ENCODE data around the gene GRM7. TPM values are rescaled to one million over a fixed set of nuclear protein-coding genes. Genes with fewer than 3 reads are reported as not detected.

GRM7 gene
- total and polyA plus RNA-seq, 9 donors: 0.04 to 0.13 (median 0.10) TPM; not detected in 6

- no peaks in the 10 kb centered on the region for H3K9me3 ChIP-seq (replicated peaks; ENCODE audit: control insufficient read depth, low read depth, low read length)
- WGBS (ENCODE audit: insufficient coverage): no CpG with 5 or more reads among the region's 2 CpGs
- no peak overlapping the region for H3K27ac ChIP-seq (ENCODE audit: low read length)
- no peaks in the 10 kb centered on the region for H3K4me1 ChIP-seq (ENCODE audit: control insufficient read depth, insufficient read depth, low read length)
- no peaks in the 10 kb centered on the region for H3K27me3 ChIP-seq (ENCODE audit: control insufficient read depth, insufficient read depth, low read length)
- no peak overlapping the region for H3K4me3 ChIP-seq (ENCODE audit: low read length)
- DNase-seq: peak; percentile 10
- no peaks in the 10 kb centered on the region for H3K36me3 ChIP-seq (ENCODE audit: control insufficient read depth, insufficient read depth, low read length)
These were observed 712.4 kb downstream of the GRM7 start for GRCh38 chr3:7573330-7573729.

- no peaks in the 10 kb centered on the region for H3K4me1 ChIP-seq (ENCODE audit: control insufficient read depth, insufficient read depth, low read length)
- 83% methylated on average over 4 of the region's 5 CpGs for WGBS (ENCODE audit: insufficient coverage)
- no peaks in the 10 kb centered on the region for H3K36me3 ChIP-seq (ENCODE audit: control insufficient read depth, insufficient read depth, low read length)
- H3K9me3 ChIP-seq (replicated peaks; ENCODE audit: control insufficient read depth, low read depth, low read length): no peaks in the 10 kb centered on the region
- no peak overlapping the region for H3K4me3 ChIP-seq (ENCODE audit: low read length)
- DNase-seq: no peak
- no peaks in the 10 kb centered on the region for H3K27me3 ChIP-seq (ENCODE audit: control insufficient read depth, insufficient read depth, low read length)
- H3K27ac ChIP-seq (ENCODE audit: low read length): no peak overlapping the region
These were observed 713.5 kb downstream of the GRM7 start for GRCh38 chr3:7574435-7574834.

- Histone ChIP-seq H3K36me3 (ENCODE audit: control insufficient read depth, insufficient read depth, low read length) (no peaks in the 10 kb centered on the region), H3K27me3 (ENCODE audit: control insufficient read depth, insufficient read depth, low read length) (no peaks in the 10 kb centered on the region), H3K4me3 (ENCODE audit: low read length) (no peak overlapping the region), H3K9me3 (replicated peaks; ENCODE audit: control insufficient read depth, low read depth, low read length) (no peaks in the 10 kb centered on the region), H3K4me1 (ENCODE audit: control insufficient read depth, insufficient read depth, low read length) (no peaks in the 10 kb centered on the region), H3K27ac (ENCODE audit: low read length) (no peak overlapping the region)
- peak; percentile 27 for DNase-seq
- no CpG with 5 or more reads among the region's 1 CpG for WGBS (ENCODE audit: insufficient coverage)
These were observed 715.2 kb downstream of the GRM7 start for GRCh38 chr3:7576071-7576470.

DNA sequence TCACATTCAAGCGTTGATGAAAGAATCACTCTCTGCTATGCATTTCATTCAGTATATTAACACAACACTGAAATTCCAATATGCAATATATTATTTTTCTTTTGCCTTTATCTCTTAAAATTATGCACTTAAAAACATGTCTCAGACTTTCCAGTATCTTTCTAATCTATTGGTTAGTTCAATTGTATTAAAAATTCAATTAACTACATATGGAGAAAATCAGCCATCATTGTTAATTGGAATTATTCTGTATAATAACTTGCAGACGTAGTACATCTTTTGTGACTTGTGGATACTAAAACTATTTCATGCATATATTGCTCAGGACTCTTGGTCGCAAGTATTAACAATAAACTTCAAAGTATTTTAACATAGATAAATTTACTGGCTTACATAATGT is 715.6 kb downstream of the GRM7 start:
- DNase-seq: no peak
- Histone ChIP-seq H3K36me3 (ENCODE audit: control insufficient read depth, insufficient read depth, low read length) (no peaks in the 10 kb centered on the region), H3K27me3 (ENCODE audit: control insufficient read depth, insufficient read depth, low read length) (no peaks in the 10 kb centered on the region), H3K27ac (ENCODE audit: low read length) (no peak overlapping the region), H3K4me3 (ENCODE audit: low read length) (no peak overlapping the region), H3K4me1 (ENCODE audit: control insufficient read depth, insufficient read depth, low read length) (no peaks in the 10 kb centered on the region), H3K9me3 (replicated peaks; ENCODE audit: control insufficient read depth, low read depth, low read length) (no peaks in the 10 kb centered on the region)
- WGBS (ENCODE audit: insufficient coverage): no CpG with 5 or more reads among the region's 3 CpGs

DNA sequence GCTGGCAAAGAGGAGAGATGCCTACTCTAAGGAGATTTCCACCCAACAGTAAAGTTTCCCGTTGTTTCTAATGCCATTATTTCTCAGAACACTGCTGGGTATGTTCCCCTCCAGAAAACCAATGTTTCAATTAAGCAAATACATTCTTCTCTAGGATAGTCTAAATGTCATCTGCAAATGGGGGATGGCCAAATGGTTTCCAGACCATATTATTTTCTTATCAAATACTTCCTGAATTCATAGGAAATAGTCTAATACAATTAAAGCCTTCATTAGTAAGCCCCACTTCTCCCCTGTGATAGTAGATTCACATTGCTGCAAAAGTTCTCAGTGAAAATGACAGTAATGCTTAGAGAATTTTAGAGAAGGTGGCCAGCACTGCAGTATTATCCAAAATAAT is 716.6 kb downstream of the GRM7 start:
- no CpG with 5 or more reads among the region's 1 CpG for WGBS (ENCODE audit: insufficient coverage)
- Histone ChIP-seq H3K9me3 (replicated peaks; ENCODE audit: control insufficient read depth, low read depth, low read length) (no peaks in the 10 kb centered on the region), H3K27me3 (ENCODE audit: control insufficient read depth, insufficient read depth, low read length) (no peaks in the 10 kb centered on the region), H3K27ac (ENCODE audit: low read length) (no peak overlapping the region), H3K4me1 (ENCODE audit: control insufficient read depth, insufficient read depth, low read length) (no peaks in the 10 kb centered on the region), H3K4me3 (ENCODE audit: low read length) (no peak overlapping the region), H3K36me3 (ENCODE audit: control insufficient read depth, insufficient read depth, low read length) (no peaks in the 10 kb centered on the region)
- no peak for DNase-seq

DNA sequence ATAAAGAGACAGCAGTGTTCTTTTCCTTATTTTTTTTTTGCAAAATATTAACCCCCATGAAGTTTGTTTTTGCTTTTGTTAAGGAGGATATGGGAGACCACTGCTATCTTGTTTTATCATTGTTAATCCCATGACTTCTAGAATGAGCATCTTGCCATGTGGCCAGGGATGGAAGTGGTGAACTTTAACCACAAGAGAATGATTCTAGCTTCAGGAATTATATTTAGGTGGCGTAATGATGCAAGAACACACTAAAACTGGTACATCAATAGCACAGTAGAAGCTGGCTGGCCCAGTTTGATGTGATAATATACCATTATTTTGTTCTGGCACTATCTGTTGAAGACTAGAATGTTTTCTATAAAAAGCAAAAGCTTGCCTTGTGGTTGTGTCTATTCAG is 720.9 kb downstream of the GRM7 start:
- H3K9me3 ChIP-seq (replicated peaks; ENCODE audit: control insufficient read depth, low read depth, low read length): no peaks in the 10 kb centered on the region
- no peak for DNase-seq
- H3K27ac ChIP-seq (ENCODE audit: low read length): no peak overlapping the region
- H3K27me3 ChIP-seq (ENCODE audit: control insufficient read depth, insufficient read depth, low read length): no peaks in the 10 kb centered on the region
- H3K4me1 ChIP-seq (ENCODE audit: control insufficient read depth, insufficient read depth, low read length): no peaks in the 10 kb centered on the region
- no peak overlapping the region for H3K4me3 ChIP-seq (ENCODE audit: low read length)
- no peaks in the 10 kb centered on the region for H3K36me3 ChIP-seq (ENCODE audit: control insufficient read depth, insufficient read depth, low read length)
- no CpG with 5 or more reads among the region's 1 CpG for WGBS (ENCODE audit: insufficient coverage)

- H3K9me3 ChIP-seq (replicated peaks; ENCODE audit: control insufficient read depth, low read depth, low read length): no peaks in the 10 kb centered on the region
- no CpG with 5 or more reads among the region's 3 CpGs for WGBS (ENCODE audit: insufficient coverage)
- H3K36me3 ChIP-seq (ENCODE audit: control insufficient read depth, insufficient read depth, low read length): no peaks in the 10 kb centered on the region
- H3K27ac ChIP-seq (ENCODE audit: low read length): no peak overlapping the region
- DNase-seq: peak; percentile 26
- no peak overlapping the region for H3K4me3 ChIP-seq (ENCODE audit: low read length)
- no peaks in the 10 kb centered on the region for H3K27me3 ChIP-seq (ENCODE audit: control insufficient read depth, insufficient read depth, low read length)
- no peaks in the 10 kb centered on the region for H3K4me1 ChIP-seq (ENCODE audit: control insufficient read depth, insufficient read depth, low read length)
These were observed 724.1 kb downstream of the GRM7 start for GRCh38 chr3:7585052-7585451.

DNA sequence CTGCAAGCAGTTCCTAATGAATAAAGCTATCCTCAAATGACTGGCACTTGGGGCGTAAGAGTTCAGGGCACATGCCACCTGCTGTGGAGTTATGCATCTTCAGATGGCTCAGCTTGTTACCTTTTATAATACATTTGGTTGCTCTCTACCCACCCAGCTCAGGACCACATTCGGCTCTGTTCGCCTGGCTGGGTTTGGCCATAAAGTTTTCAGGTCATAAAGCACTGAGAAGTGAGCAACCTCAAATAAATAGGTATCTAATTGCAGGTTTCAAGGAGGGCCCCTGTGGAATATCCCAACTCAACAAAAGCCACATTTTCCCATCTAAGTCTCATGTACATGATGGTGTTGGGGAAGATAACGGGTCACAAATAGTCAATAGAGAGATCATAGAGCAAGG is 727.3 kb downstream of the GRM7 start:
- Histone ChIP-seq H3K4me1 (ENCODE audit: control insufficient read depth, insufficient read depth, low read length) (no peaks in the 10 kb centered on the region), H3K9me3 (replicated peaks; ENCODE audit: control insufficient read depth, low read depth, low read length) (no peaks in the 10 kb centered on the region), H3K36me3 (ENCODE audit: control insufficient read depth, insufficient read depth, low read length) (no peaks in the 10 kb centered on the region), H3K27me3 (ENCODE audit: control insufficient read depth, insufficient read depth, low read length) (no peaks in the 10 kb centered on the region), H3K27ac (ENCODE audit: low read length) (no peak overlapping the region), H3K4me3 (ENCODE audit: low read length) (no peak overlapping the region)
- no CpG with 5 or more reads among the region's 4 CpGs for WGBS (ENCODE audit: insufficient coverage)
- DNase-seq: no peak

- no peak for DNase-seq
- H3K27me3 ChIP-seq (ENCODE audit: control insufficient read depth, insufficient read depth, low read length): no peaks in the 10 kb centered on the region
- no peaks in the 10 kb centered on the region for H3K36me3 ChIP-seq (ENCODE audit: control insufficient read depth, insufficient read depth, low read length)
- no peak overlapping the region for H3K27ac ChIP-seq (ENCODE audit: low read length)
- no peaks in the 10 kb centered on the region for H3K9me3 ChIP-seq (replicated peaks; ENCODE audit: control insufficient read depth, low read depth, low read length)
- no peak overlapping the region for H3K4me3 ChIP-seq (ENCODE audit: low read length)
- H3K4me1 ChIP-seq (ENCODE audit: control insufficient read depth, insufficient read depth, low read length): no peaks in the 10 kb centered on the region
- 88% methylated on average over 2 of the region's 2 CpGs for WGBS (ENCODE audit: insufficient coverage)
These were observed 728.6 kb downstream of the GRM7 start for GRCh38 chr3:7589526-7589925.

DNA sequence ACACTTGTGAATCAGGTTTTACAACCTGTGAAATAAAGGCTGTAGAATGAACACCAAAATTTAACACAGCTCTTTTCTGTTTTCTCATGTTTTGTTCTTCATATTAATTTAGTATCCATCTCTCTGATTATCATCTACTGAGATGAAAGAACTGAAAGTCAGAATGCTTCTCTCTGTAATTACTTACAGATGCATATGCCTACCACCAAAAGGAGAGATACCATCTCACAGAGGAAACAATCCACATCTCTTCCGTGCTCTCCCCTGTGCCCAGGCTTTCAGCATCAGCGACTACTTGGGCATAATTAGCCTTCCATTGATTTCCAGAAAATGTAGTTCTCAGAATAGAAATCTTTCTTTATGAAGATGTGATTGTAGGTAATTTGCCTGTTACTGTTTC is 741.4 kb downstream of the GRM7 start:
- no peak overlapping the region for H3K4me3 ChIP-seq (ENCODE audit: low read length)
- H3K27ac ChIP-seq (ENCODE audit: low read length): no peak overlapping the region
- no peaks in the 10 kb centered on the region for H3K36me3 ChIP-seq (ENCODE audit: control insufficient read depth, insufficient read depth, low read length)
- no peaks in the 10 kb centered on the region for H3K4me1 ChIP-seq (ENCODE audit: control insufficient read depth, insufficient read depth, low read length)
- no peaks in the 10 kb centered on the region for H3K9me3 ChIP-seq (replicated peaks; ENCODE audit: control insufficient read depth, low read depth, low read length)
- H3K27me3 ChIP-seq (ENCODE audit: control insufficient read depth, insufficient read depth, low read length): no peaks in the 10 kb centered on the region
- DNase-seq: no peak
- WGBS (ENCODE audit: insufficient coverage): no CpG with 5 or more reads among the region's 2 CpGs

DNA sequence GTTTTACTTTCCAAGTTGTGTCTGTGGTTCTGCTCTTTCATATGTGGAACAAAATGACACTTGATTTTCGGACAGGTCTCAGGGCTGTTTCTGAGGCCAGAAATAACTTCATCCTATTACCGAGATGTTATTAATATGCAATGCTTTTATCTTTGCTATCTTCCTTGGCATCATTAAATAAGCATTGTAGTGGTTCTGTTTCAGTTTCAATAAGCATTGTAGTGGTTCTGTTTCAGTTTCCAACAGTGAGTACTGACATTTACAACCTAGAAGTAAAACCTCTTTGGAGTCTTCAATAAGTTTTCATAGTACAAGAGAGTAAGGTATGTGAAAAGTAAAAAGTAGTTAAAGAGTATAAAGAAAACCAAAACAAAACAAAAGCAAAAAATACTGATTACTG is 746.2 kb downstream of the GRM7 start:
- Histone ChIP-seq H3K4me3 (ENCODE audit: low read length) (no peak overlapping the region), H3K4me1 (ENCODE audit: control insufficient read depth, insufficient read depth, low read length) (no peaks in the 10 kb centered on the region), H3K27me3 (ENCODE audit: control insufficient read depth, insufficient read depth, low read length) (no peaks in the 10 kb centered on the region), H3K27ac (ENCODE audit: low read length) (no peak overlapping the region), H3K9me3 (replicated peaks; ENCODE audit: control insufficient read depth, low read depth, low read length) (no peaks in the 10 kb centered on the region), H3K36me3 (ENCODE audit: control insufficient read depth, insufficient read depth, low read length) (no peaks in the 10 kb centered on the region)
- no CpG with 5 or more reads among the region's 2 CpGs for WGBS (ENCODE audit: insufficient coverage)
- no peak for DNase-seq
